Inferior parietal cortex (tissue), 1 donor: ENCODE results near the gene UNC13D.

ENCODE experiments used
- DNase-seq: peaks from one replicate; pipeline ENCODE4 v3.0.0-alpha.2; 2016; ENCODE audit errors: extremely low spot score

UNC13D gene

GRCh38 chr17:75850928-75851692 lies 6.9 kb upstream of the UNC13D start:
- no peak for DNase-seq

GRCh38 chr17:75849724-75850123 lies 5.5 kb upstream of the UNC13D start:
- no peak for DNase-seq

GRCh38 chr17:75849279-75849646 lies 5.1 kb upstream of the UNC13D start:
- DNase-seq = no peak

GRCh38 chr17:75848523-75849278 lies 4.5 kb upstream of the UNC13D start:
- peak; percentile 63 for DNase-seq

GRCh38 chr17:75847614-75848522 lies 3.7 kb upstream of the UNC13D start:
- DNase-seq = no peak

GRCh38 chr17:75846692-75847613 lies 2.7 kb upstream of the UNC13D start:
- no peak for DNase-seq

GRCh38 chr17:75845933-75846691 lies 1.9 kb upstream of the UNC13D start:
- DNase-seq = no peak

- no peak for DNase-seq
These were observed 981 bp upstream of the UNC13D start for GRCh38 chr17:75845058-75845711.

- no peak for DNase-seq
These were observed 390 bp upstream of the UNC13D start for GRCh38 chr17:75844530-75845057.

- no peak for DNase-seq
These were observed 1.1 kb downstream of the UNC13D start for GRCh38 chr17:75842963-75843576.

- no peak for DNase-seq
These were observed 1.8 kb downstream of the UNC13D start for GRCh38 chr17:75842411-75842810.

- no peak for DNase-seq
These were observed 3.4 kb downstream of the UNC13D start for GRCh38 chr17:75840799-75841164.

GRCh38 chr17:75839942-75840798 lies 4.0 kb downstream of the UNC13D start:
- DNase-seq = no peak

- DNase-seq = no peak
These were observed 5.8 kb downstream of the UNC13D start for GRCh38 chr17:75838410-75838809.

- no peak for DNase-seq
These were observed 6.3 kb downstream of the UNC13D start for GRCh38 chr17:75837899-75838298.

GRCh38 chr17:75836605-75837004 lies 7.6 kb downstream of the UNC13D start:
- DNase-seq = no peak

GRCh38 chr17:75835654-75835987 lies 8.6 kb downstream of the UNC13D start:
- DNase-seq = no peak

- no peak for DNase-seq
These were observed 9.1 kb downstream of the UNC13D start for GRCh38 chr17:75834928-75835653.
